T-helper 17 cell (primary cell): ENCODE data around the gene OR5L2. TPM values are rescaled to one million over a fixed set of nuclear protein-coding genes. Genes with fewer than 3 reads are reported as not detected.
"Not testable (repeated sequence)": the region's sequence is repeated elsewhere in the genome, so short reads cannot be mapped to it uniquely, and the experiment has no call there.

Experiments
- ATAC-seq: fragments of 150-1000 bp; cut with Tn5 transposase; 2 replicates; pipeline ENCODE4 v1.10.0; 2021; ENCODE audit warnings: mild to moderate bottlenecking, moderate library complexity
- DNase-seq, 3 donors: peaks; one replicate each; pipeline versions ENCODE4 v3.0.0 to v3.0.0-alpha.2; 2020 to 2021
- H3K9me3 ChIP-seq: one replicate; pipeline ENCODE4 v1.7.0; 2013; ENCODE audit warnings: low read length, mild to moderate bottlenecking; ENCODE audit not compliant: control insufficient read depth, poor library complexity, severe bottlenecking
- H3K27ac Mint-ChIP-seq: one replicate; pipeline ENCODE4 v1.8.0; 2022; ENCODE audit warnings: mild to moderate bottlenecking, moderate library complexity, mixed read lengths
- H3K27me3 Mint-ChIP-seq: one replicate; pipeline ENCODE4 v1.8.0; 2022; ENCODE audit warnings: mixed read lengths
- H3K36me3 Mint-ChIP-seq: one replicate; pipeline ENCODE4 v1.8.0; 2022; ENCODE audit warnings: low read depth, mixed read lengths
- H3K4me1 Mint-ChIP-seq: one replicate; pipeline ENCODE4 v1.8.0; 2022; ENCODE audit warnings: mild to moderate bottlenecking, mixed read lengths
- H3K4me3 Mint-ChIP-seq: one replicate; pipeline ENCODE4 v1.8.0; 2022; ENCODE audit warnings: mild to moderate bottlenecking, moderate library complexity, mixed read lengths
- total RNA-seq, 4 donors: library from RNA in 2 of 4; stranded (reverse) in 2 of 4; gene quantifications; one replicate each; pipeline ENCODE4 v1.2.3 and lab custom pipeline; 2022 to 2026

Gene OR5L2
- total RNA-seq, 2 donors from 2014 or later, result not detected

DNA sequence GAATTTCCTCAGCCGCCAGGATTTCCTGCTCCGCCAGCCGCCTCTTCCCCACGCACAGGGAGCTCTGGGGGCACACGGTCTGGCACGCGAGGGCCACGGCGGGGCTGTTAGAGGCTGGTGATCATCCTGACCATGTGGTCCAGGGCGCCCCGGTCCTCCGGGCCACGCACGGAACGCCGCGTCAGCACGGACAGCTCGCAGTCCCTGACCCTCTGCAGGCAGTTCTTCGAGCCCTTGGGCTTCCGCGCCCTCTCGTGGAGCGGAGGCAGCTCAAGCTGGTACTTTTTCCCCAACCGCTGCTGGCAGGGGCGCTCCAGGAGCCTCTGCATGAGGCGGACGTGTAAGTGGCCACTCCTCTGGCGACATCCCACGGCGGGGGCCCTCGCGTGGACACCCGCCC lies 46.1 kb downstream of the OR5L2 start:
- not testable (repeated sequence) for H3K27me3 Mint-ChIP-seq, H3K4me3 Mint-ChIP-seq, H3K36me3 Mint-ChIP-seq, DNase-seq, ATAC-seq, H3K27ac Mint-ChIP-seq, H3K9me3 ChIP-seq, H3K4me1 Mint-ChIP-seq

Other genes starting within 250 kb of the OR5L2 start
- not detected for gene OR4C11, start 219.6 kb upstream of the OR5L2 start, total RNA-seq
- gene OR4P4, start 192.1 kb upstream of the OR5L2 start, total RNA-seq, result not detected
- not detected for gene OR4S2, start 178.9 kb upstream of the OR5L2 start, total RNA-seq
- gene OR4C6, start 165.0 kb upstream of the OR5L2 start, total RNA-seq, result not detected
- gene OR5D13, start 53.8 kb upstream of the OR5L2 start, total RNA-seq, result not detected
- gene OR5D14, start 31.7 kb upstream of the OR5L2 start, total RNA-seq, result not detected
- gene OR5L1, start 15.9 kb upstream of the OR5L2 start, total RNA-seq, result not detected
- not detected for gene OR5D18, start 7.6 kb upstream of the OR5L2 start, total RNA-seq
- not detected for gene OR5D16, start 11.5 kb downstream of the OR5L2 start, total RNA-seq
- gene TRIM51, start 56.1 kb downstream of the OR5L2 start, total RNA-seq, result under 1 TPM in 1 of 2 donors, not detected in 1; 0.17 TPM
- not detected for gene OR5W2, start 87.4 kb downstream of the OR5L2 start, total RNA-seq
- not detected for gene OR5I1, start 109.2 kb downstream of the OR5L2 start, total RNA-seq
- not detected for gene OR10AG1, start 142.7 kb downstream of the OR5L2 start, total RNA-seq
- gene OR5F1, start 167.4 kb downstream of the OR5L2 start, total RNA-seq, result not detected
- gene OR5AS1, start 200.4 kb downstream of the OR5L2 start, total RNA-seq, result not detected